HUES48 (cell line): ENCODE measurements around the gene GPRASP2.
A peak's percentile ranks its signal among the peaks of the same experiment; 100 is the strongest.
"Not testable (repeated sequence)": the region's sequence is repeated elsewhere in the genome, so short reads cannot be mapped to it uniquely, and the experiment has no call there.

Experiments used
- H3K27ac ChIP-seq: one replicate; pipeline ENCODE4 v1.7.0; 2013; ENCODE audit warnings: low read depth, low read length, inconsistent platforms
- H3K27me3 ChIP-seq: 2 replicates; pipeline ENCODE4 v1.6.1; 2013; ENCODE audit warnings: mild to moderate bottlenecking, low read length; ENCODE audit not compliant: control insufficient read depth, insufficient read depth
- H3K36me3 ChIP-seq: 2 replicates; pipeline ENCODE4 v1.6.1; 2013; ENCODE audit warnings: low read length; ENCODE audit not compliant: control insufficient read depth, insufficient read depth
- H3K4me1 ChIP-seq: 2 replicates; pipeline ENCODE4 v1.6.1; 2013; ENCODE audit warnings: mild to moderate bottlenecking, low read length; ENCODE audit not compliant: control insufficient read depth, insufficient read depth
- H3K4me3 ChIP-seq: 2 replicates; pipeline ENCODE4 v1.5.1; 2013; ENCODE audit warnings: mild to moderate bottlenecking, low read depth, low read length
- H3K9ac ChIP-seq: 2 replicates; pipeline ENCODE4 v1.6.1; 2013; ENCODE audit warnings: mild to moderate bottlenecking, low read depth, low read length, moderate library complexity
- H3K9me3 ChIP-seq: 2 replicates; pipeline ENCODE4 v1.6.1; 2013; ENCODE audit warnings: low read length; ENCODE audit not compliant: control insufficient read depth, insufficient read depth

The GPRASP2 gene

GRCh38 chrX:102712216-102712966, at the start of gene GPRASP2:
Gene GPRASP2, plus strand, starts transcription at chrX:102712448. Its CDS starts 2,422 bp downstream, at chrX:102714870.
- Histone ChIP-seq H3K27me3 (peaks cover 14% of the 10 kb centered on the region), H3K9ac (0 out of 2 replicates have a peak within 1 kb of the TSS, but pooled peaks have one; percentile 16), H3K4me1 (no peaks in the 10 kb centered on the region), H3K36me3 (peaks cover 10% of the 10 kb centered on the region; the same call in 1 of the 2 replicates), H3K4me3 (peak within 1 kb of the TSS; percentile 71), H3K9me3 (no peaks in the 10 kb centered on the region), H3K27ac (no peak within 1 kb of the TSS)

GRCh38 chrX:102663820-102664219, 48.4 kb upstream of the GPRASP2 start:
- not testable (repeated sequence) for H3K9me3 ChIP-seq, H3K4me1 ChIP-seq, H3K9ac ChIP-seq, H3K27ac ChIP-seq, H3K36me3 ChIP-seq, H3K4me3 ChIP-seq, H3K27me3 ChIP-seq

- H3K27ac ChIP-seq, H3K9ac ChIP-seq, H3K27me3 ChIP-seq, H3K4me3 ChIP-seq, H3K4me1 ChIP-seq, H3K9me3 ChIP-seq, H3K36me3 ChIP-seq: not testable (repeated sequence)
Measured at GRCh38 chrX:102667034-102667433, 45.2 kb upstream of the GPRASP2 start.

GRCh38 chrX:102669526-102669925, 42.7 kb upstream of the GPRASP2 start:
- H3K27me3 ChIP-seq, result no peaks in the 10 kb centered on the region
- no peaks in the 10 kb centered on the region for H3K36me3 ChIP-seq
- H3K9ac ChIP-seq, result no peak overlapping the region
- no peak overlapping the region for H3K4me3 ChIP-seq
- H3K9me3 ChIP-seq, result peaks cover 8% of the 10 kb centered on the region
- H3K4me1 ChIP-seq, result no peaks in the 10 kb centered on the region
- H3K27ac ChIP-seq, result no peak overlapping the region

- Histone ChIP-seq H3K4me3 (no peak overlapping the region), H3K9ac (no peak overlapping the region), H3K27me3 (no peaks in the 10 kb centered on the region), H3K36me3 (no peaks in the 10 kb centered on the region), H3K27ac (no peak overlapping the region), H3K9me3 (peaks cover 3% of the 10 kb centered on the region; the same call in 1 of the 2 replicates), H3K4me1 (no peaks in the 10 kb centered on the region)
Measured at GRCh38 chrX:102672856-102673255, 39.4 kb upstream of the GPRASP2 start.

GRCh38 chrX:102677479-102677878, 34.8 kb upstream of the GPRASP2 start:
- not testable (repeated sequence) for H3K27me3 ChIP-seq, H3K36me3 ChIP-seq, H3K9ac ChIP-seq, H3K4me1 ChIP-seq, H3K27ac ChIP-seq, H3K4me3 ChIP-seq, H3K9me3 ChIP-seq

- Histone ChIP-seq H3K36me3 (no peaks in the 10 kb centered on the region), H3K27me3 (no peaks in the 10 kb centered on the region), H3K9ac (no peak overlapping the region), H3K27ac (no peak overlapping the region), H3K4me3 (no peak overlapping the region), H3K4me1 (no peaks in the 10 kb centered on the region), H3K9me3 (peaks cover 20% of the 10 kb centered on the region)
Measured at GRCh38 chrX:102684772-102685520, 27.3 kb upstream of the GPRASP2 start.

- H3K9ac ChIP-seq, result no peak overlapping the region
- peaks cover 17% of the 10 kb centered on the region for H3K9me3 ChIP-seq
- no peak overlapping the region for H3K27ac ChIP-seq
- H3K4me3 ChIP-seq, result no peak overlapping the region
- H3K4me1 ChIP-seq, result no peaks in the 10 kb centered on the region
- H3K27me3 ChIP-seq, result no peaks in the 10 kb centered on the region
- no peaks in the 10 kb centered on the region for H3K36me3 ChIP-seq
Measured at GRCh38 chrX:102694749-102695148, 17.5 kb upstream of the GPRASP2 start.

- no peaks in the 10 kb centered on the region for H3K4me1 ChIP-seq
- H3K36me3 ChIP-seq, result no peaks in the 10 kb centered on the region
- no peak overlapping the region for H3K27ac ChIP-seq
- H3K9me3 ChIP-seq, result peaks cover 17% of the 10 kb centered on the region
- no peaks in the 10 kb centered on the region for H3K27me3 ChIP-seq
- no peak overlapping the region for H3K4me3 ChIP-seq
- no peak overlapping the region for H3K9ac ChIP-seq
Measured at GRCh38 chrX:102696306-102696705, 15.9 kb upstream of the GPRASP2 start.

GRCh38 chrX:102697494-102697893, 14.8 kb upstream of the GPRASP2 start:
- no peaks in the 10 kb centered on the region for H3K36me3 ChIP-seq
- no peak overlapping the region for H3K9ac ChIP-seq
- no peak overlapping the region for H3K4me3 ChIP-seq
- H3K9me3 ChIP-seq, result peaks cover 11% of the 10 kb centered on the region
- peaks cover 4% of the 10 kb centered on the region; the same call in 1 of the 2 replicates for H3K27me3 ChIP-seq
- no peaks in the 10 kb centered on the region for H3K4me1 ChIP-seq
- no peak overlapping the region for H3K27ac ChIP-seq

- 0 out of 2 replicates have a peak, but pooled peaks cover 3% of the 10 kb centered on the region for H3K36me3 ChIP-seq
Measured at GRCh38 chrX:102708900-102709299, 3.3 kb upstream of the GPRASP2 start.

More at GRCh38 chrX:102708900-102709299, 3.3 kb upstream of the GPRASP2 start:
- Histone ChIP-seq H3K9me3 (no peaks in the 10 kb centered on the region), H3K4me3 (no peak overlapping the region), H3K9ac (no peak overlapping the region), H3K27me3 (peaks cover 14% of the 10 kb centered on the region), H3K4me1 (no peaks in the 10 kb centered on the region), H3K27ac (no peak overlapping the region)
